ENCODE results near the gene CETP.

Gene CETP

DNA sequence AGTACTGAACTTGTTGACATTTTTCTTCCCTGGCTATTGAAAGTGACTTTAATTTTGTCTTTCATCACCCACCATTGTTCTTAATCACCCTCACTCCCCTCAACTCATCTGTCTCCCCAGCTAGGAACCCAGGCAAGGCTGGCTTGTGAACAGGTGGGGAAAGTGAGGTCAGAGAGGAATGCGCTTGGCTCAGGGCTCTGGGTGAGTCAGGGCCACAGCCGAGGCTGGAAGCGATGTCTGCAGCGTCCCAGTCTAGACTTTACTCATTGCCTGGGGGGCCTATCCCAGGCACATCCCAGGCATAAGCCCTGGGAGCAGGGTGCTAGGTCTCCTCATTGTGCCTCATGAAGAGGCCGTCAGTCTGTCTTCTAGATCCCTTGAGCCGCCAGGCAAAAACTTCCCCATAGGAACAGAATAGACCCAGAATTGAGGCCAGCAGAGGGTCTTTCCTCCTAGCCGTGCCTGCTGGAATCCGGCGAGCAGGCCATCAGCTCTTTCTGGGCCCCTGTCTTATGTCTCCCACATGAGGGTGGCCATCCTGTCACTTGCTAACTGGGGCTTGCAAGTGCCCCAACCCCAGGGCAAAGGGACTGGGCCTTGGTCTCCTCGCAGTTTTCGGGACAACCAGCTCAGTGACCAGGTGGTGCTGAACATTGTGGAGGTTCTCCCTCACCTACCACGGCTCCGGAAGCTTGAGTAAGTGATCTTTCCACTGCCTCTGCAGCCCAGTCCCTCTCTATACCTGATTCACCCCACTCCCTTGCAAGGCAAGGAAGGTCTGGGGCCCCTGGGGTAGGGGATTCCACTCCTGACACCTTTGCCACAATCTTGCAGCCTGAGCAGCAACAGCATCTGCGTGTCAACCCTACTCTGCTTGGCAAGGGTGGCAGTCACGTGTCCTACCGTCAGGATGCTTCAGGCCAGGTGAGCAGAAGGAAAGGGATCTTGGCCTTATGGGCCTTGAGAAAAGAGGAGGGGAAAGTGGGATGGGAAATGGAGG, 67.7 kb downstream of the CETP start:
- TF ChIP-seq, protein P1, sequence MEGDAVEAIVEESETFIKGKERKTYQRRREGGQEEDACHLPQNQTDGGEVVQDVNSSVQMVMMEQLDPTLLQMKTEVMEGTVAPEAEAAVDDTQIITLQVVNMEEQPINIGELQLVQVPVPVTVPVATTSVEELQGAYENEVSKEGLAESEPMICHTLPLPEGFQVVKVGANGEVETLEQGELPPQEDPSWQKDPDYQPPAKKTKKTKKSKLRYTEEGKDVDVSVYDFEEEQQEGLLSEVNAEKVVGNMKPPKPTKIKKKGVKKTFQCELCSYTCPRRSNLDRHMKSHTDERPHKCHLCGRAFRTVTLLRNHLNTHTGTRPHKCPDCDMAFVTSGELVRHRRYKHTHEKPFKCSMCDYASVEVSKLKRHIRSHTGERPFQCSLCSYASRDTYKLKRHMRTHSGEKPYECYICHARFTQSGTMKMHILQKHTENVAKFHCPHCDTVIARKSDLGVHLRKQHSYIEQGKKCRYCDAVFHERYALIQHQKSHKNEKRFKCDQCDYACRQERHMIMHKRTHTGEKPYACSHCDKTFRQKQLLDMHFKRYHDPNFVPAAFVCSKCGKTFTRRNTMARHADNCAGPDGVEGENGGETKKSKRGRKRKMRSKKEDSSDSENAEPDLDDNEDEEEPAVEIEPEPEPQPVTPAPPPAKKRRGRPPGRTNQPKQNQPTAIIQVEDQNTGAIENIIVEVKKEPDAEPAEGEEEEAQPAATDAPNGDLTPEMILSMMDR (IDR thresholded peaks at IDR 0.05; ENCODE audit: control insufficient read depth, extremely low read depth, insufficient read depth): no peak
- H3K4me3 ChIP-seq (ENCODE audit: low read depth, low read length): no peak overlapping the region
- no peak for DNase-seq (ENCODE audit: low read depth)

DNA sequence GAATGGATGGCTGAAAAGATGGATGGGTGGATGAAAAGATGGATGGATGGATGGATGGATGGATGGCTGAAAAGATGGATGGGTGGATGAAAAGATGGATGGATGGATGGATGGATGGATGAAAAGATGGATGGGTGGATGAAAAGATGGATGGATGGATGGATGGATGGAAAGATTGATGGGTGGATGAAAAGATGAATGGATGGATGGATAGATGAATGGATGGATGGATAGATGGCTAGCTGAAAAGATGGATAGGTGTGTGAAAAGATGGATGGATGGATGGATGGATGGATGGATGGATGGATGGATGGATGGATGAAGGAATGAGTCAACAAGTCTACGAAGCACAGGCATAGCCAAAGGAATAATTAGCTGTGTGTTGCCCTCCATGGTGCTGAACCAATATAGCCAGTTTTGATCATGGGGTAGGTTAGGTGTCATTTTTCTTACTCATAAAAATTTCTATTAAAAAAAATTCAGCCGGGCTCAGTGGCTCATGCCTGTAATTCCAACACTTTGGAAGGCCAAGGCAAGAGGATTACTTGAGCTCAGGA, 68.7 kb downstream of the CETP start:
- DNase-seq (ENCODE audit: low read depth): no peak
- H3K4me3 ChIP-seq (ENCODE audit: low read depth, low read length): no peak overlapping the region
- TF ChIP-seq, protein P1 (IDR thresholded peaks at IDR 0.05; ENCODE audit: control insufficient read depth, extremely low read depth, insufficient read depth): no peak

DNA sequence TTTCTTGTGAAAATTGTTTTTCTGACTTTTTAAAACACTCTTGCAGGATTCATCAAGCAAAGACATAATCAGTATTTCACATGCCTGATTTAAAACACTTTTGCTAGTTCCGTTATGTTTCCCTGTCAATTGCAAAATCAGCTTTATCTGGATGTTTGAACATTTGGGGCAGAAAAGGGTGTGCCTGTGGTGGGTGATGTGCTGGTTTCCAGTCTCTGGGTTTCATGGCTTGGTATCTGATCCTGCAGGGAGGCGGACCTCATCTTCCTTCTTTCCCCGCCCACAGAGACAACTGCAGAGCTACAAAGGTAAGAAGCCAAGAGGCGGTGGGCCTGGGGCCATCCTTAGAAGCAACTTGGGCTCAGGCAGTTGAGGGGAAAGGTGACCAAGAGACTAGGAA, 69.4 kb downstream of the CETP start:
- no peak overlapping the region for H3K4me3 ChIP-seq (ENCODE audit: low read depth, low read length)
- TF ChIP-seq, protein P1 (IDR thresholded peaks at IDR 0.05; ENCODE audit: control insufficient read depth, extremely low read depth, insufficient read depth): no peak
- DNase-seq (ENCODE audit: low read depth): no peak

DNA sequence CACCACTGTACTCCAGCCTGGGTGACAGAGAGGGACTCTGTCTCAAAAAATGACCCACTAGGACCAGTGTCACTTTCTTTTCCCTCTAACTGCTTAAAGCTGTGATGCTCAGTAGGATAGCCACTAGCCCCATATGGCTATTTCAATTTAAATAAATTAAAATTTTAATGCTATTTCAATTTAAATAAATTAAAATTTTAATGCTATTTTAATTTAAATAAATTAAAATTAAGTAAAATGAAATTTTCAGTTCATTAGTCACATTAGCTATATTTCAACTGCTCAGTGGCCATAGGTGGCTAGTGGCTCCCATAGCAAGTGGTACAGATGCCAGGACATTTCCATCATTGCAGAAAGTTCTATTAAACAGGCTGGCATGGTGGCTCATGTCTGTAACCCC, 70.6 kb downstream of the CETP start:
- DNase-seq (ENCODE audit: low read depth): no peak
- H3K4me3 ChIP-seq (ENCODE audit: low read depth, low read length): no peak overlapping the region
- TF ChIP-seq, protein P1 (IDR thresholded peaks at IDR 0.05; ENCODE audit: control insufficient read depth, extremely low read depth, insufficient read depth): no peak

DNA sequence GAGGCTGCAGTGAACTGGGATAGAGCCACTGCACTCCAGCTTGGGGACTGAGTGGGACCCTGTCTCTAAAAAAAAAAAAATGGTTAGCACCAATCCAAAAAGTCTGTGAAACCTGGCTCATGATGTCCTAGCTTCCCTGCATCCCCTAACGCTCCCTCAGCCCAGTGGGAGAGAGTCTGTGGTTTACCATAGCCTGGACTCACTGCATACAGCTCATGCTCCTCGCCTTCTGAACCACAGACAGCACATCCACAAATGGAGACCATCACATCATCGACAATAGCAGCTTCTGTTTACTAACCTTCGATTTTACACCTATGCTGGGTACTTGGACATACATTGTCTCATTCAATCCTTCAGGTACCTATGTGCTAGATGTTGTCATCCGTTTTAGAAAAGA, 71.2 kb downstream of the CETP start:
- TF ChIP-seq, protein P1 (IDR thresholded peaks at IDR 0.05; ENCODE audit: control insufficient read depth, extremely low read depth, insufficient read depth): no peak
- H3K4me3 ChIP-seq (ENCODE audit: low read depth, low read length): no peak overlapping the region
- DNase-seq (ENCODE audit: low read depth): no peak
